ENCODE results near the gene SPAG6.
"Not testable (repeated sequence)": the region's sequence is repeated elsewhere in the genome, so short reads cannot be mapped to it uniquely, and the experiment has no call there.

- not testable (repeated sequence) for TF ChIP-seq CTCF, EP300, POLR2AphosphoS5 (IDR thresholded peaks at IDR 0.05)
Measured at GRCh38 chr10:22357770-22358169, 12.5 kb downstream of the SPAG6 start.
